Esophagus squamous epithelium (tissue), 4 donors: ENCODE measurements around the gene ENPP7.

Experiments
- POLR2A ChIP-seq, 4 donors: fragments of 450-650 bp; IDR thresholded peaks; one replicate each; pipeline ENCODE4 v1.6.1; 2017; ENCODE audit warnings: antibody characterized with exemption in 4 of 4, mild to moderate bottlenecking in 4 of 4, moderate library complexity in 3 of 4
- TF ChIP-seq, protein P1 (sequence below), 6 experiments: fragments of 450-650 bp in 4 of 6; fragments of 200-600 bp in 2 of 6; sonication (generic) in 2 of 6; IDR thresholded peaks; one replicate each; pipeline ENCODE4 v1.5.1; 2016 to 2019; ENCODE audit warnings: antibody characterized with exemption in 6 of 6, mild to moderate bottlenecking in 4 of 6, moderate library complexity in 4 of 6

GRCh38 chr17:79732804-79733691 is 2.3 kb downstream of the ENPP7 start:
- TF ChIP-seq, protein P1, sequence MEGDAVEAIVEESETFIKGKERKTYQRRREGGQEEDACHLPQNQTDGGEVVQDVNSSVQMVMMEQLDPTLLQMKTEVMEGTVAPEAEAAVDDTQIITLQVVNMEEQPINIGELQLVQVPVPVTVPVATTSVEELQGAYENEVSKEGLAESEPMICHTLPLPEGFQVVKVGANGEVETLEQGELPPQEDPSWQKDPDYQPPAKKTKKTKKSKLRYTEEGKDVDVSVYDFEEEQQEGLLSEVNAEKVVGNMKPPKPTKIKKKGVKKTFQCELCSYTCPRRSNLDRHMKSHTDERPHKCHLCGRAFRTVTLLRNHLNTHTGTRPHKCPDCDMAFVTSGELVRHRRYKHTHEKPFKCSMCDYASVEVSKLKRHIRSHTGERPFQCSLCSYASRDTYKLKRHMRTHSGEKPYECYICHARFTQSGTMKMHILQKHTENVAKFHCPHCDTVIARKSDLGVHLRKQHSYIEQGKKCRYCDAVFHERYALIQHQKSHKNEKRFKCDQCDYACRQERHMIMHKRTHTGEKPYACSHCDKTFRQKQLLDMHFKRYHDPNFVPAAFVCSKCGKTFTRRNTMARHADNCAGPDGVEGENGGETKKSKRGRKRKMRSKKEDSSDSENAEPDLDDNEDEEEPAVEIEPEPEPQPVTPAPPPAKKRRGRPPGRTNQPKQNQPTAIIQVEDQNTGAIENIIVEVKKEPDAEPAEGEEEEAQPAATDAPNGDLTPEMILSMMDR (IDR thresholded peaks at IDR 0.05), result no peak
- TF ChIP-seq POLR2A (IDR thresholded peaks at IDR 0.05), result no peak
